Type B pancreatic cell (in vitro differentiated cells): ENCODE data around the gene UNKL. TPM values are rescaled to one million over a fixed set of nuclear protein-coding genes. Genes with fewer than 3 reads are reported as not detected.

Experiments used
- DNase-seq: peaks from one replicate; pipeline ENCODE4 v3.0.0; 2021; ENCODE audit warnings: mixed read lengths; ENCODE audit not compliant: unreplicated experiment; ENCODE audit errors: extremely low spot score
- H3K27ac Mint-ChIP-seq: 2 replicates; pipeline ENCODE4 v1.8.0; 2021; ENCODE audit warnings: mild to moderate bottlenecking, mixed read lengths
- H3K27me3 Mint-ChIP-seq: 2 replicates; pipeline ENCODE4 v1.8.0; 2021; ENCODE audit warnings: mixed read lengths
- H3K36me3 Mint-ChIP-seq: 2 replicates; pipeline ENCODE4 v1.8.0; 2021; ENCODE audit warnings: mixed read lengths
- H3K4me1 Mint-ChIP-seq: one replicate; pipeline ENCODE4 v1.8.0; 2021; ENCODE audit warnings: mixed read lengths; ENCODE audit not compliant: unreplicated experiment
- H3K4me3 Mint-ChIP-seq: 2 replicates; pipeline ENCODE4 v1.8.0; 2021; ENCODE audit warnings: mild to moderate bottlenecking, mixed read lengths
- H3K9me3 Mint-ChIP-seq: 2 replicates; pipeline ENCODE4 v1.8.0; 2021; ENCODE audit warnings: mixed read lengths
- CTCF ChIP-seq: fragments of 200-600 bp; sonication (generic); conservative IDR thresholded peaks from 2 replicates; pipeline ENCODE4 v1.5.0; 2021; ENCODE audit warnings: antibody characterized with exemption, mild to moderate bottlenecking
- total RNA-seq: library from RNA; stranded (reverse); gene quantifications from 2 replicates; pipeline ENCODE4 v1.2.1, GENCODE V29; 2021; ENCODE audit warnings: low replicate concordance

The UNKL gene
- total RNA-seq, 1 donor from 2014 or later, result 26.1 TPM

- Mint-ChIP-seq H3K27ac (no peak overlapping the region), H3K4me1 (no peaks in the 10 kb centered on the region), H3K9me3 (no peaks in the 10 kb centered on the region), H3K27me3 (no peaks in the 10 kb centered on the region), H3K4me3 (no peak overlapping the region), H3K36me3 (peaks cover 10% of the 10 kb centered on the region)
- DNase-seq, result no peak
- TF ChIP-seq CTCF, result no peak
Measured at GRCh38 chr16:1319041-1319440, 95.5 kb downstream of the UNKL start.

- no peaks in the 10 kb centered on the region for H3K9me3 Mint-ChIP-seq
Measured at GRCh38 chr16:1318268-1318545, 96.3 kb downstream of the UNKL start.

DNA sequence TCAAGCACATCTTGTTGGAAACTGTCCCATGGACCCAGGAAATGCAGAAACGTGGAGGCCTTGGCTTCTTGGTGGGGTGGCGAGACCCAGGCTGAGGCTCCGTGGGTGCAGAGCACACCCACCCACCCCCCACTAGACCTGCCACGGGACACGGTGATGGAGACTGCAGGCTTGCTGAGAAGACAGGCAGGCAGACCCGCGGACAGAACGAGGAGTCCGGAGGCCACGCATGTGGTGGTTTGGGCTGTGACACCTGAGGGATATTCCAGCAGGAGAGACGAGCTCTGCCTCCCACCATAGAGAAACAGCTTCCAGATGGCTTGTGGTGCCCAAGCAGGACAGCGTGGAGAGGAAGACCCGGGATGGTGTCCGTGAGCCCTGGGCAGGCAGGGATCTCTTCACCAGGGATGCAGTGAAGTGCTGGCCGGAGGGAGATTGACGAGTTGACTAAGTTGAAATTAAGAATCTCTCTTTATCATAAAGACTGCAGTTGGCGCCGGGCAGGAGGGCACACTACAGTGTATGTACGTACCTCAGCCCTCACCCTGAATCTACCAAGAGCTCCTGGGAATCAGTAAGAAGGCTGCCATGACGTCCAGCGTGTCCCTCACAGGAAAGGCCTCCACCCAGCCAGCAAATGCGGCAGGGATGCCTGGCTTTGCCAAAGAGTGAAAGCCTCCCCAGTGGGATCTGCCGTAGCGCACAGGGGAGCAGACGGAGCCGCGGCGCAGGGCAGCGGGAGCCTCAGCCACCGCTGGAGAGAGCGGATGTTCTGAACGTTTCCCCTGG, 96.8 kb downstream of the UNKL start:
- no peak for DNase-seq
- Mint-ChIP-seq H3K4me1 (no peaks in the 10 kb centered on the region), H3K27me3 (no peaks in the 10 kb centered on the region), H3K9me3 (no peaks in the 10 kb centered on the region), H3K36me3 (peaks cover 10% of the 10 kb centered on the region), H3K4me3 (no peak overlapping the region), H3K27ac (no peak overlapping the region)
- TF ChIP-seq CTCF, result no peak

More at GRCh38 chr16:1318268-1318545, 96.3 kb downstream of the UNKL start:
- Mint-ChIP-seq H3K36me3 (peaks cover 10% of the 10 kb centered on the region), H3K27me3 (no peaks in the 10 kb centered on the region), H3K4me3 (no peak overlapping the region), H3K27ac (no peak overlapping the region), H3K4me1 (no peaks in the 10 kb centered on the region)
- DNase-seq, result no peak
- no peak for TF ChIP-seq CTCF

GRCh38 chr16:1316033-1316405, 98.5 kb downstream of the UNKL start:
- DNase-seq, result no peak
- no peaks in the 10 kb centered on the region for H3K27me3 Mint-ChIP-seq
- no peaks in the 10 kb centered on the region for H3K4me1 Mint-ChIP-seq
- H3K9me3 Mint-ChIP-seq, result no peaks in the 10 kb centered on the region
- peaks cover 10% of the 10 kb centered on the region for H3K36me3 Mint-ChIP-seq
- no peak overlapping the region for H3K4me3 Mint-ChIP-seq
- TF ChIP-seq CTCF, result no peak
- H3K27ac Mint-ChIP-seq, result no peak overlapping the region

- no peaks in the 10 kb centered on the region for H3K9me3 Mint-ChIP-seq
- TF ChIP-seq CTCF, result no peak
- H3K27ac Mint-ChIP-seq, result no peak overlapping the region
- no peaks in the 10 kb centered on the region for H3K4me1 Mint-ChIP-seq
- DNase-seq, result no peak
- no peaks in the 10 kb centered on the region for H3K27me3 Mint-ChIP-seq
- peaks cover 11% of the 10 kb centered on the region for H3K36me3 Mint-ChIP-seq
- H3K4me3 Mint-ChIP-seq, result no peak overlapping the region
Measured at GRCh38 chr16:1315081-1316032, 99.1 kb downstream of the UNKL start.
